ENCODE measurements around the gene GOLGA6L24. TPM values are rescaled to one million over a fixed set of nuclear protein-coding genes. Genes with fewer than 3 reads are reported as not detected.
"Not testable (repeated sequence)": the region's sequence is repeated elsewhere in the genome, so short reads cannot be mapped to it uniquely, and the experiment has no call there.

GOLGA6L24 gene
- not detected for total RNA-seq

- H3K4me3 ChIP-seq (ENCODE audit: low read length in 3 of 3); H3K9me3 ChIP-seq (ENCODE audit: control insufficient read depth in 3 of 3, low read length in 3 of 3); H3K36me3 ChIP-seq (ENCODE audit: control insufficient read depth in 3 of 3, insufficient read depth in 3 of 3, low read length in 3 of 3); H3K27ac ChIP-seq (ENCODE audit: low read depth, low read length); H3K9ac ChIP-seq (ENCODE audit: low read depth in 1 of 3, low read length in 3 of 3); H3K4me1 ChIP-seq (ENCODE audit: control insufficient read depth in 3 of 3, insufficient read depth in 3 of 3, low read length in 3 of 3); H3K27me3 ChIP-seq (ENCODE audit: control insufficient read depth in 3 of 3, insufficient read depth in 3 of 3, low read length in 3 of 3): not testable (repeated sequence)
Measured at GRCh38 chr15:28357984-28358383, at the start of gene GOLGA6L24. Gene GOLGA6L24 (minus strand): TSS chr15:28358084. CDS start chr15:28358023, 61 bp downstream.

- H3K9ac ChIP-seq (ENCODE audit: low read depth in 1 of 3, low read length in 3 of 3); H3K36me3 ChIP-seq (ENCODE audit: control insufficient read depth in 3 of 3, insufficient read depth in 3 of 3, low read length in 3 of 3); H3K4me1 ChIP-seq (ENCODE audit: control insufficient read depth in 3 of 3, insufficient read depth in 3 of 3, low read length in 3 of 3); H3K9me3 ChIP-seq (ENCODE audit: control insufficient read depth in 3 of 3, low read length in 3 of 3); H3K27ac ChIP-seq (ENCODE audit: low read depth, low read length); H3K27me3 ChIP-seq (ENCODE audit: control insufficient read depth in 3 of 3, insufficient read depth in 3 of 3, low read length in 3 of 3); H3K4me3 ChIP-seq (ENCODE audit: low read length in 3 of 3): not testable (repeated sequence)
Measured at GRCh38 chr15:28402774-28403435, 45.0 kb upstream of the GOLGA6L24 start.

GRCh38 chr15:28396022-28396421 lies 38.1 kb upstream of the GOLGA6L24 start:
- not testable (repeated sequence) for H3K4me3 ChIP-seq (ENCODE audit: low read length in 3 of 3); H3K9me3 ChIP-seq (ENCODE audit: control insufficient read depth in 3 of 3, low read length in 3 of 3); H3K9ac ChIP-seq (ENCODE audit: low read depth in 1 of 3, low read length in 3 of 3); H3K27ac ChIP-seq (ENCODE audit: low read depth, low read length); H3K4me1 ChIP-seq (ENCODE audit: control insufficient read depth in 3 of 3, insufficient read depth in 3 of 3, low read length in 3 of 3); H3K36me3 ChIP-seq (ENCODE audit: control insufficient read depth in 3 of 3, insufficient read depth in 3 of 3, low read length in 3 of 3); H3K27me3 ChIP-seq (ENCODE audit: control insufficient read depth in 3 of 3, insufficient read depth in 3 of 3, low read length in 3 of 3)

GRCh38 chr15:28380053-28380452 lies 22.2 kb upstream of the GOLGA6L24 start:
- not testable (repeated sequence) for H3K36me3 ChIP-seq (ENCODE audit: control insufficient read depth in 3 of 3, insufficient read depth in 3 of 3, low read length in 3 of 3); H3K4me3 ChIP-seq (ENCODE audit: low read length in 3 of 3); H3K9me3 ChIP-seq (ENCODE audit: control insufficient read depth in 3 of 3, low read length in 3 of 3); H3K9ac ChIP-seq (ENCODE audit: low read depth in 1 of 3, low read length in 3 of 3); H3K27me3 ChIP-seq (ENCODE audit: control insufficient read depth in 3 of 3, insufficient read depth in 3 of 3, low read length in 3 of 3); H3K27ac ChIP-seq (ENCODE audit: low read depth, low read length); H3K4me1 ChIP-seq (ENCODE audit: control insufficient read depth in 3 of 3, insufficient read depth in 3 of 3, low read length in 3 of 3)

GRCh38 chr15:28378364-28378763 lies 20.5 kb upstream of the GOLGA6L24 start, which contains the start of gene GOLGA8F:
Gene GOLGA8F (plus strand): TSS chr15:28378664. CDS start chr15:28378762, 98 bp downstream.
- H3K27ac ChIP-seq (ENCODE audit: low read depth, low read length); H3K36me3 ChIP-seq (ENCODE audit: control insufficient read depth in 3 of 3, insufficient read depth in 3 of 3, low read length in 3 of 3); H3K4me3 ChIP-seq (ENCODE audit: low read length in 3 of 3); H3K4me1 ChIP-seq (ENCODE audit: control insufficient read depth in 3 of 3, insufficient read depth in 3 of 3, low read length in 3 of 3); H3K9me3 ChIP-seq (ENCODE audit: control insufficient read depth in 3 of 3, low read length in 3 of 3); H3K27me3 ChIP-seq (ENCODE audit: control insufficient read depth in 3 of 3, insufficient read depth in 3 of 3, low read length in 3 of 3); H3K9ac ChIP-seq (ENCODE audit: low read depth in 1 of 3, low read length in 3 of 3): not testable (repeated sequence)

- H3K27ac ChIP-seq (ENCODE audit: low read depth, low read length); H3K4me3 ChIP-seq (ENCODE audit: low read length in 3 of 3); H3K4me1 ChIP-seq (ENCODE audit: control insufficient read depth in 3 of 3, insufficient read depth in 3 of 3, low read length in 3 of 3); H3K27me3 ChIP-seq (ENCODE audit: control insufficient read depth in 3 of 3, insufficient read depth in 3 of 3, low read length in 3 of 3); H3K9ac ChIP-seq (ENCODE audit: low read depth in 1 of 3, low read length in 3 of 3); H3K36me3 ChIP-seq (ENCODE audit: control insufficient read depth in 3 of 3, insufficient read depth in 3 of 3, low read length in 3 of 3); H3K9me3 ChIP-seq (ENCODE audit: control insufficient read depth in 3 of 3, low read length in 3 of 3): not testable (repeated sequence)
Measured at GRCh38 chr15:28365502-28365901, 7.6 kb upstream of the GOLGA6L24 start.

GRCh38 chr15:28322129-28322588 lies 35.7 kb downstream of the GOLGA6L24 start, which contains the start of gene HERC2:
Gene HERC2 (minus strand): TSS chr15:28322179. CDS start chr15:28321433, 746 bp downstream.
- not testable (repeated sequence) for H3K9me3 ChIP-seq (ENCODE audit: control insufficient read depth in 3 of 3, low read length in 3 of 3); H3K27ac ChIP-seq (ENCODE audit: low read depth, low read length); H3K4me1 ChIP-seq (ENCODE audit: control insufficient read depth in 3 of 3, insufficient read depth in 3 of 3, low read length in 3 of 3); H3K36me3 ChIP-seq (ENCODE audit: control insufficient read depth in 3 of 3, insufficient read depth in 3 of 3, low read length in 3 of 3); H3K27me3 ChIP-seq (ENCODE audit: control insufficient read depth in 3 of 3, insufficient read depth in 3 of 3, low read length in 3 of 3)
- Histone ChIP-seq H3K9ac (ENCODE audit: low read depth in 1 of 3, low read length in 3 of 3) (peak within 1 kb of the TSS in 2 of 3 donors; percentile 23 to 45), H3K4me3 (ENCODE audit: low read length in 3 of 3) (peak within 1 kb of the TSS in 2 of 3 donors; percentile 32 to 60)

- not testable (repeated sequence) for H3K27me3 ChIP-seq (ENCODE audit: control insufficient read depth in 3 of 3, insufficient read depth in 3 of 3, low read length in 3 of 3); H3K9me3 ChIP-seq (ENCODE audit: control insufficient read depth in 3 of 3, low read length in 3 of 3); H3K4me1 ChIP-seq (ENCODE audit: control insufficient read depth in 3 of 3, insufficient read depth in 3 of 3, low read length in 3 of 3); H3K36me3 ChIP-seq (ENCODE audit: control insufficient read depth in 3 of 3, insufficient read depth in 3 of 3, low read length in 3 of 3); H3K27ac ChIP-seq (ENCODE audit: low read depth, low read length)
- Histone ChIP-seq H3K4me3 (ENCODE audit: low read length in 3 of 3) (peak overlapping the region in 2 of 3 donors; percentile 32 to 60), H3K9ac (ENCODE audit: low read depth in 1 of 3, low read length in 3 of 3) (peak overlapping the region in 2 of 3 donors; percentile 23 to 45)
Measured at GRCh38 chr15:28321358-28322078, 36.4 kb downstream of the GOLGA6L24 start.

GRCh38 chr15:28319725-28320124 lies 38.2 kb downstream of the GOLGA6L24 start:
- not testable (repeated sequence) for H3K4me3 ChIP-seq (ENCODE audit: low read length in 3 of 3); H3K9me3 ChIP-seq (ENCODE audit: control insufficient read depth in 3 of 3, low read length in 3 of 3); H3K4me1 ChIP-seq (ENCODE audit: control insufficient read depth in 3 of 3, insufficient read depth in 3 of 3, low read length in 3 of 3); H3K27ac ChIP-seq (ENCODE audit: low read depth, low read length); H3K9ac ChIP-seq (ENCODE audit: low read depth in 1 of 3, low read length in 3 of 3); H3K27me3 ChIP-seq (ENCODE audit: control insufficient read depth in 3 of 3, insufficient read depth in 3 of 3, low read length in 3 of 3); H3K36me3 ChIP-seq (ENCODE audit: control insufficient read depth in 3 of 3, insufficient read depth in 3 of 3, low read length in 3 of 3)

- not testable (repeated sequence) for H3K36me3 ChIP-seq (ENCODE audit: control insufficient read depth in 3 of 3, insufficient read depth in 3 of 3, low read length in 3 of 3); H3K9me3 ChIP-seq (ENCODE audit: control insufficient read depth in 3 of 3, low read length in 3 of 3); H3K9ac ChIP-seq (ENCODE audit: low read depth in 1 of 3, low read length in 3 of 3); H3K27me3 ChIP-seq (ENCODE audit: control insufficient read depth in 3 of 3, insufficient read depth in 3 of 3, low read length in 3 of 3); H3K27ac ChIP-seq (ENCODE audit: low read depth, low read length); H3K4me1 ChIP-seq (ENCODE audit: control insufficient read depth in 3 of 3, insufficient read depth in 3 of 3, low read length in 3 of 3); H3K4me3 ChIP-seq (ENCODE audit: low read length in 3 of 3)
Measured at GRCh38 chr15:28318828-28319227, 39.1 kb downstream of the GOLGA6L24 start.
